B cell (primary cell): Measurements from ENCODE around the gene STAM2. TPM values are rescaled to one million over a fixed set of nuclear protein-coding genes. Genes with fewer than 3 reads are reported as not detected.

Source experiments
- ATAC-seq: fragments of 200-7000 bp; cut with Tn5 transposase; one replicate; pipeline ENCODE4 v1.10.0; 2021; ENCODE audit warnings: low read depth, mild to moderate bottlenecking, moderate number of reproducible peaks, moderate library complexity
- CTCF ChIA-PET: fragments of 350-600 bp; sonication (Branson Sonifier 250); formaldehyde crosslinking; loops from one replicate; lab custom pipeline; 2021; ENCODE audit warnings: antibody characterized with exemption, inconsistent platforms; lab: Charles Lee
- POLR2A ChIA-PET: fragments of 350-600 bp; sonication (Branson Sonifier 250); formaldehyde crosslinking; loops from one replicate; lab custom pipeline; 2021; ENCODE audit warnings: antibody characterized with exemption; lab: Charles Lee
- DNase-seq: peaks from one replicate; pipeline ENCODE4 v3.0.0; 2013
- H2AFZ ChIP-seq: 2 replicates; pipeline ENCODE4 v1.6.1; 2012; ENCODE audit warnings: mild to moderate bottlenecking, low read depth, low read length; ENCODE audit not compliant: insufficient read depth, poor library complexity, severe bottlenecking
- H3K27ac ChIP-seq, 2 donors: 1 replicate in 1 of 2; 2 replicates in 1 of 2; pipeline ENCODE4 v1.5.1; 2012 to 2013; ENCODE audit warnings: low read length in 2 of 2, mild to moderate bottlenecking in 2 of 2, moderate library complexity in 1 of 2
- H3K27me3 ChIP-seq, 4 experiments: fragments of 200-600 bp in 1 of 4; sonication (generic) in 1 of 4; replicated peaks in 1 of 4; 1 replicate in 2 of 4; 2 replicates in 2 of 4; pipeline versions ENCODE4 v1.6.1 to v1.7.0; 2013 to 2016; ENCODE audit warnings: low read length in 3 of 4, mild to moderate bottlenecking in 2 of 4, mixed read lengths in 1 of 4, moderate library complexity in 1 of 4; ENCODE audit not compliant: insufficient read depth in 4 of 4, control insufficient read depth in 3 of 4; ENCODE audit errors: control extremely low read depth in 1 of 4
- H3K36me3 ChIP-seq, 2 experiments: replicated peaks in 1 of 2; 1 replicate in 1 of 2; 2 replicates in 1 of 2; pipeline versions ENCODE4 v1.6.1 to v1.7.1; 2013; ENCODE audit warnings: low read length in 1 of 2; ENCODE audit not compliant: insufficient read depth in 2 of 2, control insufficient read depth in 1 of 2; ENCODE audit errors: control extremely low read depth in 1 of 2, extremely low read depth in 1 of 2
- H3K4me1 ChIP-seq, 2 donors: fragments of 200-600 bp in 1 of 2; sonication (generic) in 1 of 2; 1 replicate in 1 of 2; 2 replicates in 1 of 2; pipeline versions ENCODE4 v1.5.1 to v1.6.1; 2013 to 2017; ENCODE audit warnings: low read length in 2 of 2; ENCODE audit not compliant: control insufficient read depth in 2 of 2, insufficient read depth in 2 of 2
- H3K4me2 ChIP-seq: replicated peaks from 2 replicates; pipeline ENCODE3; 2012; ENCODE audit warnings: mild to moderate bottlenecking, low read depth, low read length; ENCODE audit not compliant: poor library complexity, severe bottlenecking
- H3K4me3 ChIP-seq, 5 experiments: fragments of 200-600 bp in 1 of 5; sonication (generic) in 1 of 5; 1 replicate in 3 of 5; 2 replicates in 2 of 5; pipeline versions ENCODE4 v1.5.1 to v1.7.0; 2011 to 2016; ENCODE audit warnings: low read length in 4 of 5, mild to moderate bottlenecking in 4 of 5, low read depth in 2 of 5, control low read depth in 1 of 5, moderate library complexity in 1 of 5; ENCODE audit not compliant: insufficient read depth in 1 of 5; ENCODE audit errors: control extremely low read depth in 1 of 5, extremely low read depth in 1 of 5
- H3K79me2 ChIP-seq: fragments of 200-600 bp; sonication (generic); one replicate; pipeline ENCODE4 v1.6.0; 2016; ENCODE audit warnings: low read length; ENCODE audit not compliant: control insufficient read depth, insufficient read depth
- H3K9ac ChIP-seq: fragments of 200-600 bp; sonication (generic); 2 replicates; pipeline ENCODE4 v1.6.1; 2017; ENCODE audit warnings: mild to moderate bottlenecking, low read length, moderate library complexity
- H3K9me3 ChIP-seq, 3 donors: one replicate each; pipeline versions ENCODE4 v1.6.1 to v1.7.1; 2013; ENCODE audit warnings: low read length in 2 of 3; ENCODE audit not compliant: control insufficient read depth in 2 of 3, insufficient read depth in 1 of 3; ENCODE audit errors: control extremely low read depth in 1 of 3
- H4K20me1 ChIP-seq: 2 replicates; pipeline ENCODE4 v1.6.0; 2012; ENCODE audit warnings: mild to moderate bottlenecking, low read length; ENCODE audit not compliant: insufficient read depth, control insufficient read depth, poor library complexity, severe bottlenecking
- H3K27ac Mint-ChIP-seq: one replicate; pipeline ENCODE4 v1.8.0; 2021; ENCODE audit warnings: mixed read lengths
- H3K27me3 Mint-ChIP-seq: one replicate; pipeline ENCODE4 v1.8.0; 2021; ENCODE audit warnings: mixed read lengths
- H3K4me1 Mint-ChIP-seq: one replicate; pipeline ENCODE4 v1.8.0; 2021; ENCODE audit warnings: mixed read lengths
- H3K4me3 Mint-ChIP-seq: one replicate; pipeline ENCODE4 v1.8.0; 2021; ENCODE audit warnings: mixed read lengths
- H3K9me3 Mint-ChIP-seq: one replicate; pipeline ENCODE4 v1.8.0; 2022; ENCODE audit warnings: mixed read lengths; ENCODE audit not compliant: insufficient read depth
- CTCF ChIP-seq: fragments of 200-600 bp; IDR thresholded peaks from one replicate; pipeline ENCODE4 v1.8.0; 2022; ENCODE audit warnings: antibody characterized with exemption, mild to moderate bottlenecking
- EZH2 ChIP-seq: IDR thresholded peaks from 2 replicates; pipeline ENCODE4 v1.6.1; 2012; ENCODE audit warnings: borderline replicate concordance, low read depth, mild to moderate bottlenecking, moderate library complexity, low read length; ENCODE audit not compliant: insufficient read depth, poor library complexity, severe bottlenecking
- WGBS: methylation state at CpG from one replicate; pipeline ENCODE4 v1.1.5; 2013; ENCODE audit warnings: missing lambda C conversion rate; ENCODE audit not compliant: insufficient coverage; 5-methylcytosine and 5-hydroxymethylcytosine counted together
- intact Hi-C: fragments of 100-400 bp; cut with micrococcal nuclease; formaldehyde crosslinking; loops from one replicate; pipeline ENCODE4 v1.10.0; 2022
- polyA plus RNA-seq: library from polyadenylated mRNA; depleted of rRNA; stranded (reverse); fragments of >200 nt; gene quantifications from 2 replicates; pipeline ENCODE4 v1.2.3, GENCODE V29; 2012
- total RNA-seq, 2 donors: library from RNA; stranded (reverse); fragments of 120-200 nt in 1 of 2; gene quantifications; 1 replicate in 1 of 2; 2 replicates in 1 of 2; pipeline versions ENCODE4 v1.2.3 to v1.2.4, GENCODE V29; 2013 to 2022

STAM2 gene
- total and polyA plus RNA-seq, 2 donors (not counting 1 experiment from before 2014, with no cell fraction given), result 5.7 to 30.2 TPM

- H3K4me2 ChIP-seq, result peak overlapping the region; percentile 98
- H2AFZ ChIP-seq, result peak overlapping the region; percentile 83
- peaks cover 3 to 42% (median 26%) of the 10 kb centered on the region in 4 experiments for H3K27me3 ChIP-seq
- no peaks in the 10 kb centered on the region for H3K36me3 ChIP-seq
- Mint-ChIP-seq H3K27me3 (peaks cover 28% of the 10 kb centered on the region), H3K4me3 (peak overlapping the region; percentile 92), H3K4me1 (peaks cover 19% of the 10 kb centered on the region), H3K27ac (no peak overlapping the region), H3K9me3 (no peaks in the 10 kb centered on the region)
- peak overlapping the region; percentile 23 to 66 (median 56) for H3K4me3 ChIP-seq
- peaks cover 21 to 31% of the 10 kb centered on the region in 2 donors for H3K4me1 ChIP-seq
- intact Hi-C loops, result no loop called here
- peak overlapping the region; percentile 72 for H3K9ac ChIP-seq
- 3% methylated on average over 47 of the region's 52 CpGs for WGBS
- H4K20me1 ChIP-seq, result no peaks in the 10 kb centered on the region
- no peaks in the 10 kb centered on the region for H3K79me2 ChIP-seq
- no peak for TF ChIP-seq CTCF
- ATAC-seq, result peak; percentile 24
- POLR2A ChIA-PET, result no interaction called here
- no peak overlapping the region for H3K27ac ChIP-seq
- peak; percentile 31 for DNase-seq
- CTCF ChIA-PET, result no interaction called here
- H3K9me3 ChIP-seq, result no peaks in the 10 kb centered on the region
These were observed 77.6 kb downstream of the STAM2 start for GRCh38 chr2:152097801-152098495.

DNA sequence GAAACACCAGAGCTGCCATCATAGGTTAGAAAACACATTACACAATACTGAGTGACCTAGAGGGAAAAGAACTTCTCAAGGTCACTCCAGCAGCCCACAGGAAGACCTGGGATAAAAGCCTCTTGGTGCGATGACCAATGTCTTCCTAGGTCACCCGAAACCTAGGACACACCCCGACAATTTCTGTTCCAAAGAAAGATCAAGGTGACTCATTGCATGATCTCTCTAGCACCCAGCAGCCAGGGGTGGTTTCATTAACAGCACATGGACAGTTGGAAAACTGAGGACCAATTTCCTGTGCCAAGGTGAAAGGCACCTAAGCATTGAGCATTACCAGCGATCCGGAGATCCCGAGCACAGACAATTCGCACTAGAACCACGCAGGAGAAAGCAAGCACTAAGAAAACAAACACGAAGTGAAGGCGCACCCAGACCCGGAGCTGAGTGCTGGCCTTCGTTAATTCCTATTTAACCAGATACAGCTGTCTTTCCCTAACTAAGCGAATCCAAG is 78.2 kb downstream of the STAM2 start:
- peaks cover 21 to 31% of the 10 kb centered on the region in 2 donors for H3K4me1 ChIP-seq
- H3K27ac Mint-ChIP-seq, result no peak overlapping the region
- peak overlapping the region; percentile 98 for H3K4me2 ChIP-seq
- no peaks in the 10 kb centered on the region for H3K9me3 Mint-ChIP-seq
- no peak overlapping the region for H3K27ac ChIP-seq
- H3K4me3 ChIP-seq, result peak overlapping the region in 3 of 5 experiments; percentile 23 to 66 (median 63)
- H2AFZ ChIP-seq, result peak overlapping the region; percentile 83
- H3K36me3 ChIP-seq, result no peaks in the 10 kb centered on the region
- intact Hi-C loops, result no loop called here
- peaks cover 19% of the 10 kb centered on the region for H3K4me1 Mint-ChIP-seq
- no peak for ATAC-seq
- DNase-seq, result peak; percentile 12
- peak overlapping the region; percentile 92 for H3K4me3 Mint-ChIP-seq
- peaks cover 25% of the 10 kb centered on the region for H3K27me3 Mint-ChIP-seq
- no peaks in the 10 kb centered on the region for H4K20me1 ChIP-seq
- CTCF ChIA-PET, result interaction anchor here (1.0 kb wide), 1 partner anchor 8 kb away, joined by 3 read pairs; no protein-coding TSS in a partner anchor
- POLR2A ChIA-PET, result no interaction called here
- TF ChIP-seq EZH2 (no peak), CTCF (no peak)
- H3K9ac ChIP-seq, result peak overlapping the region; percentile 72
- 26% methylated on average over 12 of the region's 13 CpGs for WGBS
- H3K27me3 ChIP-seq, result peaks cover 3 to 41% (median 26%) of the 10 kb centered on the region in 4 experiments
- H3K79me2 ChIP-seq, result no peaks in the 10 kb centered on the region
- H3K9me3 ChIP-seq, result no peaks in the 10 kb centered on the region
